GM23338 (cell line): Measurements from ENCODE around the gene CADPS.

Source experiments
- CREB1 ChIP-seq: fragments of 250-450 bp; sonication (Bioruptor Pico); IDR thresholded peaks from 2 replicates; pipeline ENCODE4 v1.5.0; 2020; ENCODE audit warnings: low read depth, mild to moderate bottlenecking, moderate library complexity
- TF ChIP-seq, protein P1 (sequence below), 2 experiments: fragments of 200-600 bp in 1 of 2; sonication (generic) in 1 of 2; conservative IDR thresholded peaks; 2 replicates each; pipeline versions ENCODE4 v1.5.1 to v1.6.1; 2016 to 2017; ENCODE audit warnings: antibody characterized with exemption in 2 of 2, low read depth in 2 of 2, mild to moderate bottlenecking in 2 of 2, moderate library complexity in 1 of 2

DNA sequence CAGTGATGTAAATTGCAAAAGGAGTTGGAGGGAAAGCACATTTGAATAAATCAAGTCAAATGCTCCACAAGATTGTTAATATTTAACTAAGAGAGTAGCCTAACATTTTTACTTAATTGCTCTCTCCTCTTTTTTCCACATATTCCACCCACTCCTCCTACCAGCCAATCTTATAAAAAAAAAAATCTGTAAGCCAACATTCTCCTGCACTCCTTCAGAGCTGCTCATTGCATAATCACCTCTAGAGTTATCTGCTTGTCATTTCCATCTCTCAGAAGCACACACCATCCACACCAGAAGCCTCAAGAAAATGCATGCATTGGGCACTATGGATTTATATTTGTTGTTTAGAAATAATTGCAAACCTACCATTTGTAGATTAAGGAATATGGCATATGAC lies 64.1 kb downstream of the CADPS start:
- TF ChIP-seq CREB1 (CRISPR knock-in tag): no peak
- TF ChIP-seq, protein P1, sequence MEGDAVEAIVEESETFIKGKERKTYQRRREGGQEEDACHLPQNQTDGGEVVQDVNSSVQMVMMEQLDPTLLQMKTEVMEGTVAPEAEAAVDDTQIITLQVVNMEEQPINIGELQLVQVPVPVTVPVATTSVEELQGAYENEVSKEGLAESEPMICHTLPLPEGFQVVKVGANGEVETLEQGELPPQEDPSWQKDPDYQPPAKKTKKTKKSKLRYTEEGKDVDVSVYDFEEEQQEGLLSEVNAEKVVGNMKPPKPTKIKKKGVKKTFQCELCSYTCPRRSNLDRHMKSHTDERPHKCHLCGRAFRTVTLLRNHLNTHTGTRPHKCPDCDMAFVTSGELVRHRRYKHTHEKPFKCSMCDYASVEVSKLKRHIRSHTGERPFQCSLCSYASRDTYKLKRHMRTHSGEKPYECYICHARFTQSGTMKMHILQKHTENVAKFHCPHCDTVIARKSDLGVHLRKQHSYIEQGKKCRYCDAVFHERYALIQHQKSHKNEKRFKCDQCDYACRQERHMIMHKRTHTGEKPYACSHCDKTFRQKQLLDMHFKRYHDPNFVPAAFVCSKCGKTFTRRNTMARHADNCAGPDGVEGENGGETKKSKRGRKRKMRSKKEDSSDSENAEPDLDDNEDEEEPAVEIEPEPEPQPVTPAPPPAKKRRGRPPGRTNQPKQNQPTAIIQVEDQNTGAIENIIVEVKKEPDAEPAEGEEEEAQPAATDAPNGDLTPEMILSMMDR (conservative IDR thresholded peaks at IDR 0.05; ENCODE audit: low read depth in 2 of 2): no peak
